ENCODE results near the gene SLC47A2. TPM values are rescaled to one million over a fixed set of nuclear protein-coding genes. Genes with fewer than 3 reads are reported as not detected.
"Not testable (repeated sequence)": the region's sequence is repeated elsewhere in the genome, so short reads cannot be mapped to it uniquely, and the experiment has no call there.

The SLC47A2 gene, protein sequence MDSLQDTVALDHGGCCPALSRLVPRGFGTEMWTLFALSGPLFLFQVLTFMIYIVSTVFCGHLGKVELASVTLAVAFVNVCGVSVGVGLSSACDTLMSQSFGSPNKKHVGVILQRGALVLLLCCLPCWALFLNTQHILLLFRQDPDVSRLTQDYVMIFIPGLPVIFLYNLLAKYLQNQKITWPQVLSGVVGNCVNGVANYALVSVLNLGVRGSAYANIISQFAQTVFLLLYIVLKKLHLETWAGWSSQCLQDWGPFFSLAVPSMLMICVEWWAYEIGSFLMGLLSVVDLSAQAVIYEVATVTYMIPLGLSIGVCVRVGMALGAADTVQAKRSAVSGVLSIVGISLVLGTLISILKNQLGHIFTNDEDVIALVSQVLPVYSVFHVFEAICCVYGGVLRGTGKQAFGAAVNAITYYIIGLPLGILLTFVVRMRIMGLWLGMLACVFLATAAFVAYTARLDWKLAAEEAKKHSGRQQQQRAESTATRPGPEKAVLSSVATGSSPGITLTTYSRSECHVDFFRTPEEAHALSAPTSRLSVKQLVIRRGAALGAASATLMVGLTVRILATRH
- under 0.01 TPM in 1 of 2 replicates, not detected in the other for total RNA-seq (2012; rRNA removed)

DNA sequence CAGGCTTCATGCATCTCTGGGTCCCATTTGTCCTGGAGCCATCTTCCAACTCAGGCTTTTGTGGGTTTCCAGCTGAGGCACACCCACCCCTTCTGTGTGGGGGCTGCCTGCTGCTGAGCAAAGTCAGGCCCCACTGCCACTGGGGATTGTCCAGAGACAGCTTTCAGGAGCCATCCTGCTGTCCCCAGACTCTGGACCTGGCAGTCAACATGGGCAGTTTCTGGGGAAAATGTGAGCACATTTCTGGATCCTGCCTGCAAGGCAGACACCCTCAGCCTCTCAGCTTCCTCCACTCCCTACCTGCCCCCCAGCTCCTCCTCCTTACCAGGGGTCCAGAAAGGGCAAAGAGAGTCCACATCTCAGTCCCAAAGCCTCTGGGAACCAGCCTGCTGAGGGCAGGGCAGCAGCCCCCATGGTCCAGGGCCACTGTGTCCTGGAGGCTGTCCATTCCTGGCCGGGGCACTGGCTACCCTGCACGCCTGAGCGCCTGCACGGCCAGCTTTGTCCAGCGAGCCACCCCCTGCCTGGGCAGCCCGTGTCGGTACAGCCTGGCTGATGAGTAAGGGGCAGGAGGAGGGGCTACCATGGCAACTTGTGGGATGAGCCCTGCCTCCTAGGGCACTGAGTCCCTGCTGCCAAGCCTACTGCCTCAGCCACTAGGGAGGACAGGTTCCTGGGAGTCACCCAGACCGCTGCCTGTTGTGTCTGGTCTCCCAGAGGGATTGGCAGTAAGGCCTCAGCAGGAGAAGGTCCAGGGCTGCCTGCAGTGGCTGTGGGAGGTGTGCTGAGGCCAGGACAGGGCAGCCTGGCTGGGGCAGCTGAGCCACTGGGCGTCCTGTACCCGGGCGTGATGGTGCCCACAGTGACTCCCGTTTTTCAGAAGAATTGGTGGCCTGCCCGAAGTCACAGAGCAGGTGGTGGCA, at the start of gene SLC47A2:
TSS of gene SLC47A2 (minus strand) at position 477 of the 923 bp plus-strand sequence. CDS start at position 448, 29 bp downstream.
- no peaks in the 10 kb centered on the region for H3K36me3 ChIP-seq (ENCODE audit: insufficient read depth, low read length)
- H3K9ac ChIP-seq (ENCODE audit: low read depth, low read length): no peak within 1 kb of the TSS
- H3K4me3 ChIP-seq (ENCODE audit: low read length): no peak within 1 kb of the TSS
- H3K4me2 ChIP-seq (ENCODE audit: low read length): peak within 1 kb of the TSS; percentile 6
- no peaks in the 10 kb centered on the region for H3K9me3 ChIP-seq (replicated peaks; ENCODE audit: low read length)
- peaks cover 15% of the 10 kb centered on the region for H3K27me3 ChIP-seq (ENCODE audit: control insufficient read depth, insufficient read depth, low read length)
- H3K4me1 ChIP-seq (ENCODE audit: control insufficient read depth, insufficient read depth, low read length): peaks cover 10% of the 10 kb centered on the region

DNA sequence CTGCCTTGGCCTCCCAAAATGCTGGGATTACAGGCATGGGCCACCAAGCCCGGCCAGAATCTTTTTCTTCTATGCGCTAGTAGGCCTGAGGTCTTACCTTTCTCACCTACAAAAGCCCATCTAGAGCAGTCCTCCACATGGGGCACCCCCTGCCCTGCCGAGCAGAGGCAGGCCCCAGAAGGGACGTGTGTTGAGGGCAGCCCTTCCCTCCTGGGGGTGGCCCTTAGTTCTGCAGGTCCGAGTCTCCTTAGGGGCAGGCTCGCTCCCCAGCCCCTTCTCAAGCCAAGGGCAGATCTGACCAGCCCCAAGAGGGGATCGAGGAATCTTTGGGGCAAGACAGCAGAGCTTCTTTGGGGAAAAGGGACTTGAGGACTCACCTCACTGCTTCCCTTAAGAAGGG, 49.6 kb upstream of the SLC47A2 start:
- Histone ChIP-seq H3K27me3 (ENCODE audit: control insufficient read depth, insufficient read depth, low read length) (no peaks in the 10 kb centered on the region), H3K4me2 (ENCODE audit: low read length) (no peak overlapping the region), H3K4me3 (ENCODE audit: low read length) (no peak overlapping the region), H3K36me3 (ENCODE audit: insufficient read depth, low read length) (no peaks in the 10 kb centered on the region), H3K4me1 (ENCODE audit: control insufficient read depth, insufficient read depth, low read length) (peaks cover 13% of the 10 kb centered on the region), H3K9ac (ENCODE audit: low read depth, low read length) (no peak overlapping the region), H3K9me3 (replicated peaks; ENCODE audit: low read length) (no peaks in the 10 kb centered on the region)

DNA sequence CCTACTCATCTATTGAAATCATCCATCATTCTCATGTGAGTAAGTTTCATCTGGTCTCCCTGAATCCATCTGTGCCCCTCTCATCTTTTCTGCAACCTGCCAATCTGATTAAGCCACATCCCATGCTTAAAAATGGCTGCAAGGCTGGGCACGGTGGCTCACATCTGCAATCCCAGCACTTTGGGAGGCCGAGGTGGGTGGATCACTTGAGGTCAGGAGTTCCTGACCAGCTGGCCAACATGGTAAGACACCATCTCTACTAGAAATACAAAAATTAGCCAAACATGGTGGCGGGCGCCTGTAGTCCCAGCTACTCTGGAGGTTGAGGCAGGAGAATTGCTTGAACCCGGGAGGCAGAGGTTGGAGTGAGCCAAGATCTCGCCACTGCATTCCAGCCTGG, 47.6 kb upstream of the SLC47A2 start:
- not testable (repeated sequence) for H3K27me3 ChIP-seq (ENCODE audit: control insufficient read depth, insufficient read depth, low read length); H3K4me1 ChIP-seq (ENCODE audit: control insufficient read depth, insufficient read depth, low read length); H3K36me3 ChIP-seq (ENCODE audit: insufficient read depth, low read length); H3K4me2 ChIP-seq (ENCODE audit: low read length); H3K4me3 ChIP-seq (ENCODE audit: low read length); H3K9ac ChIP-seq (ENCODE audit: low read depth, low read length); H3K9me3 ChIP-seq (replicated peaks; ENCODE audit: low read length)

DNA sequence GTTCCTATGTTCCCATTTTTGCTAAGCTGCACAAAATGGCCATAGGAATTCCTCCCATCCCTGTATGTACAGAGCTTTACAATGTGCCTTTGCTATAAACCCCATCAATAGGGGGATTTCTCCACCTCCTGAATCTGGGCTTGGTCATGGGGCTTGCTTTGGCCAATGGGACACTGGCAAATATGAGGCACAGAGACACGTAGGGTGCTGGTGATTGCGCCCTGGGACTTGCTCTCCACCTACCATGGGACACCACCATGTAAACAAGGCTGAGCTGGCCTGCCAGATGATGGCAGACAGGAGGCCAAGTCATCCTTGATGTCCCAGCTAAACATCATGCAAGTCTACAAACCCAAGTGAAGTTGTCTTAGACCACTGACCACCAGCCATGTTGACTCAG, 47.0 kb upstream of the SLC47A2 start:
- peaks cover 3% of the 10 kb centered on the region for H3K27me3 ChIP-seq (ENCODE audit: control insufficient read depth, insufficient read depth, low read length)
- H3K9me3 ChIP-seq (replicated peaks; ENCODE audit: low read length): no peaks in the 10 kb centered on the region
- H3K4me2 ChIP-seq (ENCODE audit: low read length): no peak overlapping the region
- peaks cover 4% of the 10 kb centered on the region for H3K4me1 ChIP-seq (ENCODE audit: control insufficient read depth, insufficient read depth, low read length)
- H3K4me3 ChIP-seq (ENCODE audit: low read length): no peak overlapping the region
- H3K9ac ChIP-seq (ENCODE audit: low read depth, low read length): no peak overlapping the region
- no peaks in the 10 kb centered on the region for H3K36me3 ChIP-seq (ENCODE audit: insufficient read depth, low read length)

GRCh38 chr17:19762515-19762961, 46.2 kb upstream of the SLC47A2 start:
- Histone ChIP-seq H3K36me3 (ENCODE audit: insufficient read depth, low read length) (no peaks in the 10 kb centered on the region), H3K4me3 (ENCODE audit: low read length) (no peak overlapping the region), H3K9me3 (replicated peaks; ENCODE audit: low read length) (no peaks in the 10 kb centered on the region), H3K9ac (ENCODE audit: low read depth, low read length) (no peak overlapping the region), H3K4me1 (ENCODE audit: control insufficient read depth, insufficient read depth, low read length) (peaks cover 4% of the 10 kb centered on the region), H3K4me2 (ENCODE audit: low read length) (peak overlapping the region; percentile 75), H3K27me3 (ENCODE audit: control insufficient read depth, insufficient read depth, low read length) (peaks cover 3% of the 10 kb centered on the region)

DNA sequence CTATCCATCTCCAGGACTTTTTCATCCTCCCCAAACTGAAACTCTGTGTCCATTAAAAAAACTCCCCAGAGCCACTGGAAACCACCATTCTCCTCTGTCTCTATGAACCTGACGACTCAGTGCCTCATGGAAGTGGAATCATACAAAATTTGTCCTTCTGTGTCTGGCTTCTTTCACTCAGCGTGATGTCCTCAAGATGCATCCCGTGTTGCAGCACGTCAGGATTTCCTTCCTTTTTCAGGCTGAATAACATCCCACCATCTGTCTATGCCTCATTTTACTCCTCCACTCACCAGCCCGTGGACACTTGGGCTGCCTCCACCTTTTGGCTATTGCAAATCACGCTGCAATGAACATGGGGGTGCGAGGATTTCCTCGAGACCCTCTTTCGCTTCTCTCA, 44.4 kb upstream of the SLC47A2 start:
- Histone ChIP-seq H3K9me3 (replicated peaks; ENCODE audit: low read length) (no peaks in the 10 kb centered on the region), H3K4me1 (ENCODE audit: control insufficient read depth, insufficient read depth, low read length) (peaks cover 4% of the 10 kb centered on the region), H3K27me3 (ENCODE audit: control insufficient read depth, insufficient read depth, low read length) (peaks cover 3% of the 10 kb centered on the region), H3K4me3 (ENCODE audit: low read length) (no peak overlapping the region), H3K4me2 (ENCODE audit: low read length) (no peak overlapping the region), H3K9ac (ENCODE audit: low read depth, low read length) (no peak overlapping the region), H3K36me3 (ENCODE audit: insufficient read depth, low read length) (no peaks in the 10 kb centered on the region)

DNA sequence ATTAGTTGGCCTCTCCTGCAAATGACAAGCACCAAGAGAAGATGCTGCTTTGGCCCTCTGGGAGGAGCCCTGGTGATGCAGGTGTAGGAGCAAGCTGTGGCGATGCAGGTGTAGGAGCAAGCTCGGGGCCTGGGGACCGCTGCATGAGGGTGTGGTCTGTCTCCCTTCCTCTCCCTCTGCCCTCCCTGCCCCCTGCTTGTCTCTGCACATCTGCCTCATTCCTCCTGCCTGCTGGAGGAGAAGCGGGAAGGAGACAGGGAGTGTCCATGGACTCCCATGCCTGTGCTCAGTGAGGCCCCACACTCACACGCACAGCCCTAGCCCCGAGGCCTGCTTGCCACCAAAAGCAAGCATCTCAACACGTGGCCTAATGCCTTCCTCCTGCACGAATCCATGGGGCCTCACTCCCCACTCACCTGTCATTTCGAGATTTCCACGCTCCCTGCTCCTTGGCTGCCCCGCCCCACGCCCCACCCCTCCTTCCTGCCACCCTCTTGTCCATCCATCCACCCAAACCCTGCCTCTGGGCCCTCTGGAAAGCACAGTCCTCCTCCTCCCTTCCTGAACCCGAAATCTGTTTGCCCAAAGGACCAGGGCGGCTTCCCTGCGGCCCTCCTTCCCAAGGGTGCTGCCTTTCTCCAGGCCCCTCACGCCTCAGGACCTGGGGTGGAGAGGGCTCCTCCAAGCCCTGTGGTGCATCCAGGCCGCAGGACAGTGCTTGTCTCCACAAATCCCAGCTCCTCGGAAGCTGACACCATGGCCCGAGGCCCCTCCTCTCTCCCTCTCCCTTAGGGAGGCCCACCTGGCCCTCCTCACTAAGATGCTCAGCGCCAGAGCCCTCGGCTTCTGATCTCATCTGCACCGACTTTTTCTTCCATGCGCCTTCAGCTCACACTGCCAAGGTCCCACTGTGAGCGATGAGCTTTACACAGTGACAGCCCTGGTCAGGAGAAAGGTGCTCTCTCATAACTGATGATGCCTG, 43.5 kb upstream of the SLC47A2 start:
- H3K9me3 ChIP-seq (replicated peaks; ENCODE audit: low read length): no peaks in the 10 kb centered on the region
- H3K9ac ChIP-seq (ENCODE audit: low read depth, low read length): no peak overlapping the region
- no peak overlapping the region for H3K4me2 ChIP-seq (ENCODE audit: low read length)
- peaks cover 5% of the 10 kb centered on the region for H3K4me1 ChIP-seq (ENCODE audit: control insufficient read depth, insufficient read depth, low read length)
- no peak overlapping the region for H3K4me3 ChIP-seq (ENCODE audit: low read length)
- no peaks in the 10 kb centered on the region for H3K36me3 ChIP-seq (ENCODE audit: insufficient read depth, low read length)
- peaks cover 3% of the 10 kb centered on the region for H3K27me3 ChIP-seq (ENCODE audit: control insufficient read depth, insufficient read depth, low read length)

DNA sequence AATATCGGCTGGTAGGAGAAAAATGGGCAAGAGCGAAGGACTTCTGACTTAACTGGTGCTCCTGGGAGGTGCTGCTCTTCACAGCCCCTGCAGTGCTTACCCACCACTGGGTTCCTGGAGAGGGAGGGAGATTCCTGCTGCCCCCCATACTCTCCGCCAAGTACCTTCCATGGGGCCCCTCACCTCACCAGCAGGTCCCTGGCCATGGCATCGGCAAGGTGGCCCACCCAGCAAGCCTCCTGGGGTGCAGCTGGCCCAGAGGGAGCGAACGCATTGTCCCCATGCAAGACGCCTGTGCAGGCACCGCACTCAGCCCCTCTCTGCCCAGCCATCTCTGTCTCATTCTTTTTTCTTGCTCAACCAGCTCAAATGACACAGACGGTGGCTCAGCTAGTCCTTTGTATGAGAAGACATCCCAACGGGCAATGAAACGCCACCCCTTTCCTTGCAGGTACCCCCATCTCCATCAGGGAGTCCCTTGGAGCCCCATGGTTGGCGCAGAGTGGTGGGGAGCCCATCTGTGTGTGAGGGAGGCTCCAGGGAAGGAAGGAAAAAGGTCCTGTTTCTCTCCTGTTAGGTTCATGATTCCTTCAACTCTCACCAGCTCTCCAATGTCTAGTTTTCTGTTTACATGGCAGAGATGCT, 41.3 kb upstream of the SLC47A2 start:
- Histone ChIP-seq H3K4me3 (ENCODE audit: low read length) (no peak overlapping the region), H3K36me3 (ENCODE audit: insufficient read depth, low read length) (no peaks in the 10 kb centered on the region), H3K9me3 (replicated peaks; ENCODE audit: low read length) (no peaks in the 10 kb centered on the region), H3K4me1 (ENCODE audit: control insufficient read depth, insufficient read depth, low read length) (peaks cover 25% of the 10 kb centered on the region), H3K27me3 (ENCODE audit: control insufficient read depth, insufficient read depth, low read length) (peaks cover 3% of the 10 kb centered on the region), H3K4me2 (ENCODE audit: low read length) (no peak overlapping the region), H3K9ac (ENCODE audit: low read depth, low read length) (no peak overlapping the region)

DNA sequence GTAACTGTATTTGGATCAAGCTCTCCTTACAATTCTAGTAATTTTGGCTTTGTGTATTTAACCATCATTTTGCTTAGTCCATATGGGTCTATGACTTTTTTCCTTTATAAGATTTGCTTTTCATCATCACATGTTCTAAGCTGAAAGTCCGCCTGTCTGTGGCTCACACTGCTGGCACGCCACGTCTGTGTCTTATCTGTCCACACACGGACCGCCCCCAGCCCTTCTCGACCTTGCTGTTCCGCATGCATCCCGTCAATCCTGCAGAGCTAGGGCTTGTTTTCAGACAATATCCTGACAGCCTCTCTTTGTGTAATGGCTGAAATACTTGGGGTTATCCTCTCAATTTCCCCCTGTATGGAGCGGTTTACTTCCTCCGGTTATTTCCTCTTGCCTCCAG, 40.2 kb upstream of the SLC47A2 start:
- Histone ChIP-seq H3K4me1 (ENCODE audit: control insufficient read depth, insufficient read depth, low read length) (peaks cover 30% of the 10 kb centered on the region), H3K27me3 (ENCODE audit: control insufficient read depth, insufficient read depth, low read length) (peaks cover 3% of the 10 kb centered on the region), H3K9me3 (replicated peaks; ENCODE audit: low read length) (no peaks in the 10 kb centered on the region), H3K9ac (ENCODE audit: low read depth, low read length) (no peak overlapping the region), H3K4me2 (ENCODE audit: low read length) (no peak overlapping the region), H3K36me3 (ENCODE audit: insufficient read depth, low read length) (no peaks in the 10 kb centered on the region), H3K4me3 (ENCODE audit: low read length) (no peak overlapping the region)

DNA sequence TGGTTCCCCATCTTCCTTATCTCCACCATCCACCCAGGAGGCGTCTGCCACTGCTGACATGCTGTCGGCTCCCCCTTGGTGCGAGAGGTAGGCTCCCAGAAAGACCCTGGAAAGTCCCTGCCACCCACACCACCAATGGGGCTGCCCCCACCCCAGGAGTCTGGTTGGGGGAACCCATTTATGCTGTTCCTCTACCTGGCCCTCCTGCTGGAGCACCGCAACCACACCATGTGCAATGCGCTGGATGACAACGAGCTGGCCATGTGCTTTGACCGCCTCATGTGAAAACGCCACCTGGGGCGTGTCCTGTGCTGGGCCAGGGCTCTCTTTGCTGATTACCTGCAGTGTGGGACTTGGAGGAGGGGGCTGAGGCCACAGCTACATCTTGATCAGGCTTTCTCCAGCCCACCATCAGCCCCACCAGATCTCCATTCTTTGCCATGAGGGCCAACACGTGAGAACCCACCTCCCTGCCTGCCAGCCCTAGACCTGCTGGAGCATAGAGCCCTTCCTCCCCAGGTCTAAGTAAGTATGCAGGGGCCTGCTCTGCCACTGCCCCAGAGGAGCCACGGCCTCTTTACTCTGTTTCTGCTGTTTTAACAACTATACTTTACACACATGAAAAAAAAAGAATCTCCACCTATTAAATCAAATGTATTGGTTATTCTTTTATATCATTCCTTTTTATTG, 39.6 kb upstream of the SLC47A2 start:
- H3K4me1 ChIP-seq (ENCODE audit: control insufficient read depth, insufficient read depth, low read length): peaks cover 31% of the 10 kb centered on the region
- no peak overlapping the region for H3K9ac ChIP-seq (ENCODE audit: low read depth, low read length)
- H3K4me2 ChIP-seq (ENCODE audit: low read length): no peak overlapping the region
- H3K9me3 ChIP-seq (replicated peaks; ENCODE audit: low read length): no peaks in the 10 kb centered on the region
- H3K27me3 ChIP-seq (ENCODE audit: control insufficient read depth, insufficient read depth, low read length): peaks cover 3% of the 10 kb centered on the region
- H3K4me3 ChIP-seq (ENCODE audit: low read length): no peak overlapping the region
- no peaks in the 10 kb centered on the region for H3K36me3 ChIP-seq (ENCODE audit: insufficient read depth, low read length)
